SK-N-SH (cell line): ENCODE data around the gene SYNGR2. TPM values are rescaled to one million over a fixed set of nuclear protein-coding genes. Genes with fewer than 3 reads are reported as not detected.

ENCODE experiments used
- CTCF ChIA-PET: fragments of 300-600, 350-600 bp; formaldehyde crosslinking; extraction: SDS; loops from one replicate; lab custom pipeline; 2021; lab: Yijun Ruan, JAX
- POLR2A ChIA-PET: fragments of 350-600 bp; sonication (Branson Sonifier 250); formaldehyde crosslinking; extraction: SDS; loops from one replicate; lab custom pipeline; 2020; ENCODE audit warnings: antibody characterized with exemption, inconsistent platforms; lab: Yijun Ruan, JAX
- DNase-seq: peaks from one replicate; pipeline ENCODE4 v3.0.0; 2012
- H2AFZ ChIP-seq: fragments of 200-600 bp; sonication (generic); 2 replicates; pipeline ENCODE4 v1.8.1; 2016; ENCODE audit warnings: antibody characterized with exemption, mild to moderate bottlenecking, low read depth
- H3F3A ChIP-seq: fragments of 200-600 bp; sonication (generic); replicated peaks from 2 replicates; pipeline ENCODE3; 2016; ENCODE audit warnings: antibody characterized with exemption, mild to moderate bottlenecking; ENCODE audit not compliant: insufficient read depth
- H3K27ac ChIP-seq, 2 experiments: fragments of 200-500 bp in 1 of 2; fragments of 200-600 bp in 1 of 2; sonication (Bioruptor generic) in 1 of 2; sonication (generic), shearing (Covaris generic) in 1 of 2; 2 replicates each; pipeline versions ENCODE4 v1.5.1 to v1.6.1; 2014 to 2016; ENCODE audit warnings: low read depth in 2 of 2, inconsistent platforms in 1 of 2, low read length in 1 of 2, mild to moderate bottlenecking in 1 of 2, mixed read lengths in 1 of 2
- H3K27me3 ChIP-seq: fragments of 200-600 bp; sonication (generic), shearing (Covaris generic); 2 replicates; pipeline ENCODE4 v1.6.1; 2016; ENCODE audit warnings: mixed run types; ENCODE audit not compliant: insufficient read depth
- H3K36me3 ChIP-seq, 2 experiments: fragments of 200-500 bp in 1 of 2; fragments of 200-600 bp in 1 of 2; sonication (Bioruptor generic) in 1 of 2; sonication (generic) in 1 of 2; replicated peaks in 1 of 2; 2 replicates each; pipeline versions ENCODE3 to v1.5.1; 2014 to 2016; ENCODE audit warnings: low read length in 1 of 2, mild to moderate bottlenecking in 1 of 2; ENCODE audit not compliant: insufficient read depth in 2 of 2, control insufficient read depth in 1 of 2
- H3K4me1 ChIP-seq, 2 experiments: fragments of 200-500 bp in 1 of 2; fragments of 200-600 bp in 1 of 2; sonication (Bioruptor generic) in 1 of 2; sonication (generic), shearing (Covaris generic) in 1 of 2; 2 replicates each; pipeline versions ENCODE4 v1.5.1 to v1.6.1; 2014 to 2016; ENCODE audit warnings: low read depth in 1 of 2, low read length in 1 of 2, mixed run types in 1 of 2; ENCODE audit not compliant: insufficient read depth in 2 of 2, control insufficient read depth in 1 of 2
- H3K4me2 ChIP-seq: fragments of 200-600 bp; sonication (generic), shearing (Covaris generic); 2 replicates; pipeline ENCODE4 v1.6.1; 2017; ENCODE audit warnings: mixed run types
- H3K4me3 ChIP-seq, 2 experiments: fragments of 200-500 bp in 1 of 2; fragments of 200-600 bp in 1 of 2; sonication (Bioruptor generic) in 1 of 2; sonication (generic), shearing (Covaris generic) in 1 of 2; 2 replicates each; pipeline versions ENCODE4 v1.5.1 to v1.8.1; 2014 to 2016; ENCODE audit warnings: low read depth in 2 of 2, inconsistent platforms in 1 of 2, low read length in 1 of 2, mild to moderate bottlenecking in 1 of 2, mixed read lengths in 1 of 2, moderate library complexity in 1 of 2
- H3K79me2 ChIP-seq: fragments of 200-600 bp; sonication (generic); 2 replicates; pipeline ENCODE4 v1.8.1; 2017; ENCODE audit warnings: mild to moderate bottlenecking; ENCODE audit not compliant: insufficient read depth
- H3K9ac ChIP-seq: fragments of 200-600 bp; sonication (generic); 2 replicates; pipeline ENCODE4 v1.6.1; 2017; ENCODE audit warnings: mixed run types
- H3K9me2 ChIP-seq: fragments of 200-600 bp; sonication (generic); 2 replicates; pipeline ENCODE4 v1.6.1; 2017; ENCODE audit warnings: mixed run types
- H3K9me3 ChIP-seq: fragments of 200-600 bp; sonication (generic); 2 replicates; pipeline ENCODE4 v1.6.1; 2017; ENCODE audit warnings: mixed run types, mild to moderate bottlenecking, moderate library complexity
- H4K20me1 ChIP-seq: fragments of 200-600 bp; sonication (generic); 2 replicates; pipeline ENCODE4 v1.6.1; 2017; ENCODE audit warnings: mild to moderate bottlenecking, mixed run types; ENCODE audit not compliant: insufficient read depth
- MAX ChIP-seq: IDR thresholded peaks from 2 replicates; pipeline ENCODE4 v1.4.0; 2012; ENCODE audit warnings: low read depth
- NFIC ChIP-seq: IDR thresholded peaks from 2 replicates; pipeline ENCODE4 v1.4.0; 2012; ENCODE audit warnings: borderline replicate concordance
- RCOR1 ChIP-seq: fragments of 150-350 bp; IDR thresholded peaks from 2 replicates; pipeline ENCODE4 v1.6.1; 2017; ENCODE audit warnings: antibody characterized with exemption, low read length
- TCF12 ChIP-seq: IDR thresholded peaks from 2 replicates; pipeline ENCODE4 v1.4.0; 2012
- USF1 ChIP-seq: IDR thresholded peaks from 2 replicates; pipeline ENCODE4 v1.4.0; 2012; ENCODE audit warnings: low read depth, borderline replicate concordance
- USF2 ChIP-seq: fragments of 150-350 bp; IDR thresholded peaks from 2 replicates; pipeline ENCODE4 v1.6.1; 2017; ENCODE audit warnings: antibody characterized with exemption, low read length, low read depth, borderline replicate concordance
- WGBS: methylation state at CpG from one replicate; pipeline ENCODE4 v1.1.6; 2017; ENCODE audit warnings: low lambda C conversion rate; 5-methylcytosine and 5-hydroxymethylcytosine counted together
- polyA plus RNA-seq, 3 experiments: library from polyadenylated mRNA; depleted of rRNA; stranded (reverse); fragments of >200 nt; gene quantifications; 2 replicates each; pipeline ENCODE4 v1.2.3, GENCODE V29; 2012

Gene SYNGR2
- polyA plus RNA-seq, 1 of the 3 experiments (the other 2 are of a cell fraction), result 181 TPM

DNA sequence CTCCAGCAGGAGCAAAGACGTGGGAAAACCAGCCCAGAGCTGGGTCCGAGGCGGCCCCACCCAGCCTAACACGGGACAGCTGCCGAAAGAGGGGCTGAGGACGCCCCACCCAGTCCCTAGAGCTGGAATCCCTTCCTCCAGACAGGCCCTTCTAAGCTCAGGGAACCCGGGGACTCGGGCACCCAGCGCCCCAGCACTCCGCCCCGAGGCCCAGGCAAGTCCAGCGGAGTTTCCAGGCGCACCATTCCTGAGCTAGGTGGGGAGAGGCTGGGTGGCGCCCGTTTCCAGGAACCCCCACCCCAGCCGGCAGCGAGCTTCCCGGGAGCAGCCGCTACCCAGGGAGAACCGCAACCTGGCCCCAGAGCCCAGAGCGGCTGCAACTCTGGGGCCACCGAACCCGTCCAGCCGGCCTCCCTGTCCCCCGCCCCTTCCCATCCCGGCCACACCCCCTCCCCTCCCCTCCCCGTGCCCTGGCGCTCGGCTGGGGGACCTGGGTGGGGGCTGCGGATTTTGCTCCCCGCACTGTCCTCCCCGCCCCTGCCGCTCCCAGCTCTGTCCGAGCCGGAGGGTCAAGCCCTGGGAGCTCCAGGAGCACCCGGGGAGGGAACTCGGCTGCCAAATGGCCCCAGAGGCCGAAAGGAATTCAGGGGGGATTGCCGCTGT, 40.4 kb upstream of the SYNGR2 start:
- DNase-seq, result peak; percentile 84
- Histone ChIP-seq H3K9ac (peak overlapping the region; percentile 59; the same call in 1 of the 2 replicates), H3F3A (no peaks in the 10 kb centered on the region), H3K27ac (no peak overlapping the region; a peak in 1 of 4 replicates), H3K4me1 (peaks cover 4 to 39% of the 10 kb centered on the region in 2 experiments; a peak in 1 of 4 replicates), H3K9me2 (no peaks in the 10 kb centered on the region), H3K79me2 (no peaks in the 10 kb centered on the region), H3K36me3 (no peaks in the 10 kb centered on the region), H3K4me3 (peak overlapping the region; percentile 74 to 75), H3K27me3 (peaks cover 3% of the 10 kb centered on the region), H3K9me3 (no peaks in the 10 kb centered on the region), H3K4me2 (peak overlapping the region; percentile 100), H2AFZ (peak overlapping the region; percentile 99), H4K20me1 (no peaks in the 10 kb centered on the region)
- 54% methylated on average over 10 of the region's 39 CpGs for WGBS
- TF ChIP-seq RCOR1 (no peak), NFIC (no peak)
- CTCF ChIA-PET, result interaction anchor here (0.5 to 8.0 kb wide), 14 partner anchors 9 to 297 kb away, joined by 3 to 100 read pairs (median 5); partner anchors contain the start of gene TK1
- POLR2A ChIA-PET, result interaction anchor here (0.5 kb wide), 1 partner anchor 71 kb away, joined by 5 read pairs; no protein-coding TSS in a partner anchor

DNA sequence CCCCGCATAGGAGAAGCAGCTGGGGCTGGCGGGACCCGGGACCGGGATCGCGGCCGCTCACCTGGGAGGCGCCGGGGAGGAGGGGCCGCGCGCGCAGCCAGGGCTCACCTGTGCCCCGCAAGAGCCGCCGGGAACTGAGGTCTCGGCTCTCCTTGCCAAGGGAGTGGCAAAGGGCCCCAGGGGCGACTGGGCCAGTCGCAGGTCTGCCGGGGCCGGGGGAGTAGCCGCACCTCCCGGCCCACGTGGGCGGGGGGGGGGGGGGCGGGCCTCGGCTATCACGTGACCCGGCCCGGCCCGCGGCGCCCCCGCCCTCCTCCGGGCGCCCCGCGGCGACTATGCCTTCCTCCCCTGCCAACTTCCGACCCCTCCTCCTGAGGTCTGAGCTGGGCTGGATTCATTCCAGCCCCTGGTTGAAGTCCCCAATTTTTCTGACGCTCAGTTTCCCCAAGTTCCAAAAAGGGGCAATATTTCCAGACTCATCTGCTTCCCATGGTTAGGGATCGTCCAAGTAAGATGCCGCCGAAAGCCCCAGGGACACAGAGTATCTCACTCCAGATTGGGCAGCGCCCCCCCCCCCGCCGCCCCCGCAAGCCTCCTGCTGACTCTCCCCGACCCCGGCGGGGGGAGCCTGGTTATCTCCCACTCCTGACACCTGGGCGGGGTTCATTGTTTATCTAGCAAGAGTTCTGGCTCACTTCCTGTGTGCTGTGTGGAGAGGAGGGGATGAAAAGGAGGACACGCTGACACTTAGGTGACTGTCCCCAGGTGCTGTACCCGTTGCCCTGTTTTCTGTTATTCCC, 39.6 kb upstream of the SYNGR2 start, which contains the start of gene TMC6:
Gene TMC6, minus strand, starts transcription at position 205 of the 800 bp plus-strand sequence. CDS start 1,923 bp downstream, outside the sequence.
- Histone ChIP-seq H3K27me3 (peaks cover 3% of the 10 kb centered on the region), H3K4me1 (peaks cover 4 to 39% of the 10 kb centered on the region in 2 experiments; a peak in 1 of 4 replicates), H3K9ac (peak within 1 kb of the TSS; percentile 59; the same call in 1 of the 2 replicates), H2AFZ (peak within 1 kb of the TSS; percentile 99), H3K9me3 (no peaks in the 10 kb centered on the region), H3K9me2 (no peaks in the 10 kb centered on the region), H3K27ac (no peak within 1 kb of the TSS; a peak in 1 of 4 replicates), H4K20me1 (no peaks in the 10 kb centered on the region), H3K36me3 (no peaks in the 10 kb centered on the region), H3K79me2 (no peaks in the 10 kb centered on the region)
- ChIA-PET POLR2A (no interaction called here), CTCF (interaction anchor here (0.5 to 8.0 kb wide), 10 partner anchors 8 to 297 kb away, joined by 3 to 100 read pairs (median 4); partner anchors contain the start of gene TK1)
- 27% methylated on average over 12 of the region's 54 CpGs for WGBS
- peak; percentile 93 for DNase-seq
- TF ChIP-seq TCF12 (no peak), MAX (peak; percentile 28; the same call in 1 of the 2 replicates), USF1 (peak; percentile 84), USF2 (peak; percentile 34; the same call in 1 of the 2 replicates)
- TF ChIP-seq, all 33 proteins: peak for 3
- no peaks in the 10 kb centered on the region for H3F3A ChIP-seq
- H3K4me3 ChIP-seq, result peak within 1 kb of the TSS; percentile 74 to 75
- H3K4me2 ChIP-seq, result peak within 1 kb of the TSS; percentile 100
